Esophagus mucosa (tissue), 1 donor: ENCODE data around the gene PHLPP2. TPM values are rescaled to one million over a fixed set of nuclear protein-coding genes. Genes with fewer than 3 reads are reported as not detected.
A peak's percentile ranks its signal among the peaks of the same experiment; 100 is the strongest.

ENCODE experiments used
- ATAC-seq: fragments of 200-7000 bp; cut with Tn5 transposase; one replicate; pipeline ENCODE4 v1.9.1; 2020
- total RNA-seq: library from RNA; stranded (reverse); gene quantifications from one replicate; pipeline ENCODE4 v1.2.4, GENCODE V29; 2023
- donor health status: DM: yes; HTN: yes; CAD: no.

Gene PHLPP2
- 0.88 TPM for total RNA-seq

- no peak for ATAC-seq
Measured at GRCh38 chr16:71724320-71724751, at the start of gene PHLPP2. Gene PHLPP2, minus strand, starts transcription at chr16:71724701. Its CDS starts 9,906 bp downstream, at chr16:71714795.

GRCh38 chr16:71771571-71771970 is 47.1 kb upstream of the PHLPP2 start:
- no peak for ATAC-seq

GRCh38 chr16:71769222-71769621 is 44.7 kb upstream of the PHLPP2 start:
- no peak for ATAC-seq

DNA sequence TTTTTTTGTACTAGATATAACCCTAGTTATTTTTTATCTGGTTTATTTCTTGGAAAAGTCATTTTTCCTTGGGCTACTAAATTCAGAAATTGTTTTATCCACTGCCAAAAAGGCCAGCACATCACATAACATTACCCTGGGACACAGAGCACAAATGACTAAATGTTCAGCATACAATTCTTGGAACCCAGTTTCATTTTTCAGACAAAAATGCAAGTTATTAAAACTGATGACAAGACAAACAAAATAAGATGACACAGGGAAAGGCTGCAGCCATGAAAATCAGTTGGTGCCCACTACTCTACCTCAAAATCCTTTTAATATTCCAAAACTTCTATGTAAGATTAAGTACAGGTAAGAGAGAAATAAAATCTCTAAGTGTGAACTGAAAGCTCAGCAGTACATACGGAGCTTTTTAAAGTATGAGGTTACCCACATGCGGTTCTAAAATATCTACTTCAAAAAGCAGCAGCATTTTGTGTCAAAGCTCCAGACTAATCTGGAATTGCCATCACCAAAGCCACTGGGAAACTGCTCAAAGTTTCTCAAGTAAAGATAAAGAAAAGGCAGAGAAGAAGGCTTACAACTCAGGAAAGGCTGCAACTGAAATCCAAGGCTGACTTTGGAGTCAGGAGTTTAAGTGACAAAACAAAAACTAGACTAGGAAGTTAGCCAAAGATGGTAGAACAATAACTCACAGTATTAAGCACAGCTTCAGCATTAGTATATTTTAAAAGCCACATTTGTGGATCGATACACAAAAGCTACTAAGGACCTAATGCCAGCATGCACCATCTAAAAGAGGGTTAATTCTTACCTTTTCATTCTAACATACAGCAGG is 42.8 kb upstream of the PHLPP2 start:
- no peak for ATAC-seq

- no peak for ATAC-seq
Measured at GRCh38 chr16:71762186-71762585, 37.7 kb upstream of the PHLPP2 start.

DNA sequence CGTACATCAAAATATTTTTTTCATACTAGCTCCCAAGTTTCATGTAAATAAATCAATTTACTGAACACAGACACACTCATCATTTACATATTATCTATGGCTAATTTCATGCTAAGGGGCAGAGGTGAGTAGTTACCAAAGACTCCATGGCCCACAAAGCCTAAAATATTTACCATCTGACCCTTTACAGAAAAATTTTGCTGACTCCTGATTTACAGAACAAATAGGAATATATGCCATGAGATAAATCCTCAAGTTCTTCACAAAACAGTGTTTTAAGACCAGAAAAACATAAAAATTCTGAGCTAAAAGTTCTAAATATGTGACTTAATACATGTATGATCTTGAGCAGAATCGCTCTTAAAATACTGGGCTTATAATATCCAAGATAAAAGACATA is 36.6 kb upstream of the PHLPP2 start:
- ATAC-seq = no peak

- no peak for ATAC-seq
Measured at GRCh38 chr16:71758293-71758760, 33.8 kb upstream of the PHLPP2 start.

- ATAC-seq = no peak
Measured at GRCh38 chr16:71754652-71755051, 30.2 kb upstream of the PHLPP2 start.

GRCh38 chr16:71754108-71754507 is 29.6 kb upstream of the PHLPP2 start:
- ATAC-seq = no peak

- no peak for ATAC-seq
Measured at GRCh38 chr16:71748226-71748625, 23.7 kb upstream of the PHLPP2 start.

GRCh38 chr16:71746442-71747046 is 22.0 kb upstream of the PHLPP2 start:
- no peak for ATAC-seq

DNA sequence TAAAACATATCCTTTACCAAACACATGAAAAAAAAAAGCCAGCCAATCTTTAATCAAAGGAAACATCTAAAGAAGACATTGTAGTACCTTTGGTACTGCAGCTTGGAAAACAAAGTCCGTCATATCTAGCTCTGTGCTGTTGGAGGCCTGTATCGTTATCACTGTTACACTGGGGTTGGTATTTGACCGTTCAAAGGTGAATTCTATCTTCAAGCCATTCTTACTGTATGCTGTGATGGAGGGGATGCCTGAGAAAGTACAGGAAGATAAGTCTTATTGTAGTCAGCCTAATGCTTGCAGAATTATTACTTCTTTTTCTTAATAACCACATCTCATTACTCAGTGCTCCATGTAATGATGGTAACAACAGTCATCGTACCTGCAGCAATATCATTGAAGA is 14.4 kb upstream of the PHLPP2 start:
- no peak for ATAC-seq

- no peak for ATAC-seq
Measured at GRCh38 chr16:71737501-71737900, 13.0 kb upstream of the PHLPP2 start.

DNA sequence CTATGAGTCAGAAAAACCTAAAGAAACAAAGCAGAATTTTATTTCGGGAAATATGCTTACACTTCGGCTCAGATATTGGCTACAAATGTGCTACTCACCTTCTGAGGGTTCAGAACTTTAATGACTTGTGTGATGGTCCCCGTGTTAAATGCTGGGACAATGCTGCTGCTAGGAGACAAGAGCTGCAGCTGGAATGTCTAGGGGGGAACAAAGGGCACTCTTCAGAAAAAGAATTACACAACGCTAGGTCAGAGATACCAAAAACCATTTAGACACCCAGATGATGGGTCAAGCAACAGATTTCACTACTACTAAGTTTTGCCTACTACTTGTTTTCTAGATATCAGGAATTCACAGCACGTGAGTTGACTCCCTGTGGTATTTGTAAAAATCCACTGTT is 10.0 kb upstream of the PHLPP2 start:
- no peak for ATAC-seq

DNA sequence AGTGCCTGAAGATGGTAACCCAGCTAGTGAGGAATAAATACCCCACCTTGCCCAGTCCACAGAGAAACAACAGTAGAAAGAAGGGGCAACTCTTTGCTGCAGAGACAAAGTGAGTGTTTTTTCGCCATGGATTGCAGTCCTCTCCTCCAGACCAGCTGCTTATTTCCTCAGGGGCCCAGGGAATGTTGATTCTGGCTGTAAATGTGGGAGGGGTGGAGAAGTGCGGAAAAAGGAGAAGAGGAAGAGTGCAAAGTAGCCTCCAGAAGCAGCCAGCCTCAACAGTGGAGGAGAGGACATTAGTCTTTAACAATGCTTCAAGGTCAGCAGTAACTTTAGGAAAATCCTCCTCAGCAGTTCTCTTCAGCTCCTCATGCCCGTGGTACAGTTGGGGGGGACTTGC is 8.1 kb upstream of the PHLPP2 start:
- no peak for ATAC-seq

GRCh38 chr16:71727551-71728324 is 3.2 kb upstream of the PHLPP2 start:
- ATAC-seq = no peak

DNA sequence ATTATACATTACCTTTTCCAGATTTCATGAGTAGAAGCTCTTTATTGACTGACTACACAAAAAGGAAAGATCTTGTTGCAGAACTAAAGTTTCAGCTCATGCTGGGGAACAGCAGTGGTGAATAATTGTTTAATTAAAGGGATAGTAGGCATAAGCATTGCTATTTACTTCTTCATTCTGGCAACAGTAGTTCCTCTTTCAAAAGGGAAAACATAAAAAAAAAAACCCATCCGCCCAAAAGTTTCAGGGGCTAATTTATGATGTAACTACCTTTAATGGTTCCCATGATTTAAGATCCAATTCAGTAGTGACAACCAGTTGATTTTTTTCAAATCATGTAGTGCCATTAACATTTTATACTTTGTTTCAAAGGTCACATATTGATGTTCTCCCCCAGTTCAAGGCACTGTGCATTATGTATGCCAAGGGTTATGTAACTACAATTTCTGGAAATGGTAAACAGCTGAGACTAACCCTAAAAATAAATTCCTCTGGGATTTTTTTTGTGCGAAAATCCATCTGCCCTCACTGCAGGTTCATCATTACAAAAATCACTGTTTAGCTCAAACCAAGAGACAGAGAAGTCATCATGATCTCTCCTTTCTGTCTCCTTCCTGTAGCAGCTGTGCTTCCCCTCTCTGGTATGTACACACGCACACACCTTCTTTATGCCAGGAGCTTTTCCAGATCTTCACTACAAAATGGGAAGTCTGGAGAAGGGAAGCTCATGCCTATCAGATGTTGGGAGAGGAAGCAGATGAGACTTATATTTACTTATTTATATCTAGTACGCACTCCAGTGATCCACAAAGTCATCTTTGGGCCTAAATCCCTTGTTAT is 2.2 kb upstream of the PHLPP2 start:
- no peak for ATAC-seq

DNA sequence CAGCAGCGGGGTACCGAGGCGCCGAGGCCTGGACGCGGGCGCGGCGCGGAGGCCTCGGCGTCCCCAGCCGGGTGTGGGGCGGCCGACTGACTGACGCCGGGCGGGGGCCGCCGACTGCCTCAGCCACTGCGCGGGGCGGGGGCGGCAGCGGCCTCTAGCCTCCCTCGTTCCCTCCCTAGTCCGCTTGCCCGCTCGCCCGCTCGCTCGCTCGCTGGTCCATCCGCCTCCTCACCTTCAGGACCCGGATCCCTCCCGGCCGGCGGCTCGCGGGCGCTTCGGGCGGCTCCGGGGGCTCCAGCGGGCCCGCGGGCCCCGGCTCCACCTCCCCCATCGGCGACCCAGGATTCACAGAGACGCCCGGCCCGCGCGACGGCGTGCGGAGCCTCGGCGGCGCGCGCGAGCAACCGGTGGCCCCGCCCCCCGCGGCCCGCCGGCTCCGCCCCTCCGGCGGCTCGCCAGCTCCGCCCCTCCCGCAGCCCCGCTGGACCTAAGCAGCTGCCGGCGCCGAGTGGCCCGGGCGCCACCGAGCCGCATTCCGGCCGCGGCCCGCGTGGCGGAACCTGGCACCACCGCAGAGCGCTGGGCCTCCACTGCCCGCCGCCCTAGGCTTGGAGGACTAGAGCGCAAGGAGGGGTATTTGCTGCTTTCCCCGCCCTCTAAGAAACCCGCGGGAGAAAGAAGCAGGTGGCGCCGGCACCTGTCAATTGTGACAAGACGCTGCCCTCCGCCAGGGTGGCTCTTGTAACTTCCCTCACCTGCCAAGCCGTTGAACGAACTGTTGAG is 773 bp downstream of the PHLPP2 start:
- peak; percentile 86 for ATAC-seq

DNA sequence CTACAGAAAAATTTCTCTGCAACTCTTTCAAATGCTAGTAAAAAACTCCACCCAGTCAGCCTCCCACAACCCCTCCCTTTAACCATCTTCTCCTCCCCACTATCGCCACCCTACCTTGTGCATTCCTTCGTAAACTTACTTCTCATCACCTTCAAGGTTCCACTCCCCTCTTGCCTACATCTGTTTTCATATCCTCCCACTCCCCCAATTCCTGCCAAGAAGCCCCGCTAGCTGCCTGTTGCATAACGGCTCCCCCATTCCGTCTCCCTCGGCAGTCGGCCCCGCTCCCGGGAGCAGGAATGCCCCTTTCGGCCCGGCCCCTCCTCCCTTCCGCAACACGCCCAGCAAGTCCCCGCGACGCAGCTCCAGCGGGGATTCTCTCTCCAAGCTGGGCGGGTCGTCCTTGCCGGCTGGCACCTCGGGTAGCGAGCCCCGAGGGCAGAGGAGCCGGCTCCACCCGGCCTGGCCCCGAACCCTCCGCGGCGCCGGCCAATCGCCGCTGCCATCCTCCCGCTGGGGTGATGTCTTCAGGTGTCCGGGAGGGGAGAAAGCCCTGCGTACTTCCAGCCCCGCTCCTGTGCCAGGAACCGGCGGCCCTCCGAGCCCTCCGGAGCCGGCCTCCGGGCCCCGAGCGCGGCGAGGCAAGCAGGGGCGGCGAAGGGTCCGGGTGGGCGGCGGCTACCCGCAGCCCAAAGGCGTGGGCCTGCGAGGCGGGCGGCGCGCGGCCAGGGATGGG is 1.5 kb downstream of the PHLPP2 start:
- peak; percentile 52 for ATAC-seq

DNA sequence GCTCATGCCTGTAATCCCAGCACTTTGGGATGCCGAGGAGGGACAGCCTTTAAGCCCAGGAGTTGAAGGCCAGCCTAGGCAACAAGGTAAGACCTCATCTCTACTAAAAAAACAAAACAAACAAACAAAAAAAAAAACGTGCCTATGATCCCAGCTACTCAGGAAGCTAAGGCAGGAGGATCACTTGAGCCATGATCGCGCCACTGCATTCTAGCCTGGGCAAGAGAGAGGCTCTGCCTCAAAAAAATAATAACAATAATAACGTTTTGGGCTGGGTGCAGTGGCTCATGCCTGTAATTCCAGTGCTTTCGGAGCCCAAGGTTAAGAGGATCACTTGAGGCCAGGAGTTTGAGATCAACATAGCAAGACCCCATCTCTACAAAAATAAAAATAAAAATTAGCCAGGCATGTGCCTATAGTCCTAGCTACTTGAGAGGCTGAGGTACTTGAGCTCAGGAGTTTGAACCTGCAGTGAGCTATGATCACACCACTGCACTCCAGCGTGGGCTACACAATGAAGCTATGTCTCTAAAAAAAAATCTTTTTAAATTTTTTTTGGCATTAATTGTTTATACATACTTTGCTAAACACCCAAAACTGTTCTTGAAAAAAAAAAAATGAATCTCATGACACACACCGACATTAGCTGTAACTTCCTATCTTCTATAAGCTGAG is 3.3 kb downstream of the PHLPP2 start:
- ATAC-seq = no peak
